A673 (cell line): Measurements from ENCODE around the gene DNAH5.

Experiments
- EZH2 ChIP-seq: fragments of 200-600 bp; sonication (generic); IDR thresholded peaks from 2 replicates; pipeline ENCODE4 v1.6.1; 2017; ENCODE audit warnings: borderline replicate concordance, low read depth, mild to moderate bottlenecking, mixed read lengths, antibody characterized with exemption, low read length; ENCODE audit not compliant: poor library complexity, severe bottlenecking
- TF ChIP-seq, protein P1 (sequence below): fragments of 300-800, 200-600 bp; sonication (generic); conservative IDR thresholded peaks from 2 replicates; pipeline ENCODE4 v1.5.1; 2017; ENCODE audit warnings: low read depth, mild to moderate bottlenecking, antibody characterized with exemption, low read length, moderate library complexity, mixed read lengths

DNA sequence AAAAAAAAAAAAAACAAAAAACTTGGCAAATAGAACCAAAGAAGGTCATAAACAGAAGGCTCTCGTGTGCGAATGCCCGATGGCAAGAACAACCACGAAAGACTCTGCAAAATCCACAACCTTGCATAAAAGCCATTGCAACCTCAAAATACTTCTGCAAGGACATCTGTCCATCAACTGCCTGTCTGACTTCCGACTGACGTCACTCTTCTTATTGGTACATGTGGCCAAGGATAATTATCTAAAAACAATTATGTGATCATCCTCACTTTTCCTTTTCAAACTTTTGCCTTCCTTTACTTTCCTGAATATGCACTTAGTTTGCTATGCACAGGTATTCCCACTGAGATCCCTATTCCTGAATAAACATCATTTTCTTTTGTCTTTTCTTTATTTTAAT, 29.2 kb upstream of the DNAH5 start:
- TF ChIP-seq, protein P1, sequence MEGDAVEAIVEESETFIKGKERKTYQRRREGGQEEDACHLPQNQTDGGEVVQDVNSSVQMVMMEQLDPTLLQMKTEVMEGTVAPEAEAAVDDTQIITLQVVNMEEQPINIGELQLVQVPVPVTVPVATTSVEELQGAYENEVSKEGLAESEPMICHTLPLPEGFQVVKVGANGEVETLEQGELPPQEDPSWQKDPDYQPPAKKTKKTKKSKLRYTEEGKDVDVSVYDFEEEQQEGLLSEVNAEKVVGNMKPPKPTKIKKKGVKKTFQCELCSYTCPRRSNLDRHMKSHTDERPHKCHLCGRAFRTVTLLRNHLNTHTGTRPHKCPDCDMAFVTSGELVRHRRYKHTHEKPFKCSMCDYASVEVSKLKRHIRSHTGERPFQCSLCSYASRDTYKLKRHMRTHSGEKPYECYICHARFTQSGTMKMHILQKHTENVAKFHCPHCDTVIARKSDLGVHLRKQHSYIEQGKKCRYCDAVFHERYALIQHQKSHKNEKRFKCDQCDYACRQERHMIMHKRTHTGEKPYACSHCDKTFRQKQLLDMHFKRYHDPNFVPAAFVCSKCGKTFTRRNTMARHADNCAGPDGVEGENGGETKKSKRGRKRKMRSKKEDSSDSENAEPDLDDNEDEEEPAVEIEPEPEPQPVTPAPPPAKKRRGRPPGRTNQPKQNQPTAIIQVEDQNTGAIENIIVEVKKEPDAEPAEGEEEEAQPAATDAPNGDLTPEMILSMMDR = no peak
- no peak for TF ChIP-seq EZH2
